Measurements from ENCODE around the gene TMEM200C.
"Not testable (repeated sequence)": the region's sequence is repeated elsewhere in the genome, so short reads cannot be mapped to it uniquely, and the experiment has no call there.

Gene TMEM200C

GRCh38 chr18:5891854-5892215 lies 3.5 kb downstream of the TMEM200C start:
- DNase-seq: no peak

- no peak for DNase-seq
Measured at GRCh38 chr18:5891184-5891853, 4.0 kb downstream of the TMEM200C start.

GRCh38 chr18:5890331-5891183 lies 4.8 kb downstream of the TMEM200C start:
- no peak for DNase-seq

DNA sequence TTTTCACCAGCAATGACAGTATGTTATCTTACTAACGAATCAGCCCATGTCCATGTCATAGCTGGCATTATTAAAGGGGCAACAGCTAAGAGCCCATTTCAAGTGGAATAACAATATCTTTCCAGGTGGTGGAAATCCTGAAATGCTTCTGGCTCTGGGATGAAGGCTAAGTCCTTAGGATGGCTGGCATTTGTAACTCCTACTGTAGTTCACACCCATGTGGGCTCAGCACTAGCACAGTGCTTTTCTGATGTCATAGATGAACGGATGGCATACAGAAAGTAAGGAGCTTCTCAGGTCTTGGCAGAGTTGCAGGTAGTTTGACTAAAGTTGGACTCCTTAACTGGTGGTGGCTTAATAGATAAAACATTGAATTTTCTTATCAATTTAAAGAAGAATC lies 10.0 kb downstream of the TMEM200C start:
- DNase-seq: no peak

DNA sequence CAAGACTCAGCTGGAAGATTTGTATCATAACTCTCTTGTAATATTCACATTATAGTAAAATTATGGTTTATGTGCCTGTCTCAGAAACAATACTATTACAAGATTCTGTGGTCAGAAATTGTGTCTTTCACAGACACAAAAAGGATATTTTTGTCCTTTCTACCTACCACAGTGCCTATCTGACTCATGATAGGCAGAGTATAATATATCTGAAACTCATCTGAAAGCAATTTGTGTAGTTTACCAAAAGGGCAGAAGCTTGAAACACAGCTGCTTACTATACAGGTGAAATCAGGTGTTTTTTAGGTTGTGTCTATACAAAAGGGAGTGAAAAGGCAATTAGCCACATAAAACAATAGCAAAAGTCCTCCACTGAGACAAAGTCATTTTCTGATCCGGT lies 10.9 kb downstream of the TMEM200C start:
- DNase-seq: no peak

GRCh38 chr18:5879479-5879882 lies 15.8 kb downstream of the TMEM200C start:
- no peak for DNase-seq

DNA sequence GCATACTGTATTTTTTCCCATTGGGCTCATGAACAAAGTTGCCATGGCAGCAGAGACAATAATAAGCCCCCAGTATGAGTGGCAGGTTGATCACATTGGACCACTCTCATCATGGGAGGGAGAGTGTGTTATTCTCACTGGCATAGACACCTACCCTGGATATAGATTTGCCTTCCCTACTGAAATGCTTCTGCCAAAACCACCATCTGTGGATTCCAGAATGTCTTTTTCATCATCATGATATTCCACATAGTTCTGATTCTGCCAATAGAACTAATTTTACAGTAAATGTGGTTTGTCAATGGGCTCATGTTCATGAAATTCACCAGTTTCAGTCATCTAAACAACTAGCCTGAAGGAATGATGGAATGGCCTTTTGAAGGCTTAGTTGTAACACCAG lies 18.4 kb downstream of the TMEM200C start:
- no peak for DNase-seq

DNA sequence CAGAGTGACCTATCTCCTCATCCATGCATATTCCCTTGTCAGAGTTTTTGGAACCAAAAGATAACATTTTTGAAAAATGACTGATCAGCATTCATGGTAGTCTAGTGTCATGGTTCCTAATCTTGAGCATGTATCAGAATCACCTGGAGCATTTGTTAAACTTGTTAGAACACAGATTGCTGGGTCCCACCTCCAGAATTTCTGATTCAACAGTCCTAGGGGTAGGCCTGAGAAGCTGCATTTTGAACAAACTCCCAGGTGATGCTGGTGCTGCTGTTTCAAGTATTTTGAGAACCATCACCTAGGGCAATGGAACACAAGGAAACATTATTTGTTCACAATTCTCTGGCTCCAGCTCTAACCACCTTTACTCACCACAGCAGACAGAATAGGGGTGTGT lies 21.0 kb downstream of the TMEM200C start:
- no peak for DNase-seq

- DNase-seq: no peak
Measured at GRCh38 chr18:5872886-5873285, 22.4 kb downstream of the TMEM200C start.

DNA sequence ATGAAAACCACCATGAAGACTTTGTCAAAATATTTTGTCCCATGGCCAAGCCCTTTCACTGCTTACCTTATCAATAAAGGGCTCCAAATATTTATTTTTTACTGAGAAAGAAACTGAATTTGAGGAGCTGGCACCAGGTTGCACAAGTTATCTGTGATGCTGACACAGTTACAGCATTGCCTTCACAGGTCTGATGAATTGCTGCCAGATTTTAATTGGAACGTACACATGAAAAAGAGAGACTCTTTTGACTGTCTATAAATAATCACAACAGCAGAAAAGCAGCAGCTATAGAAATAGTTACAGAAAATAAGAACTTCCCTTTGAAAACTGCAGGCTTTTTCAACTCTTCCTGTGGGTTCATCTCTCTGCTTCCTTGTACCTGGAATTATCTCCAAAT lies 23.9 kb downstream of the TMEM200C start:
- no peak for DNase-seq

DNA sequence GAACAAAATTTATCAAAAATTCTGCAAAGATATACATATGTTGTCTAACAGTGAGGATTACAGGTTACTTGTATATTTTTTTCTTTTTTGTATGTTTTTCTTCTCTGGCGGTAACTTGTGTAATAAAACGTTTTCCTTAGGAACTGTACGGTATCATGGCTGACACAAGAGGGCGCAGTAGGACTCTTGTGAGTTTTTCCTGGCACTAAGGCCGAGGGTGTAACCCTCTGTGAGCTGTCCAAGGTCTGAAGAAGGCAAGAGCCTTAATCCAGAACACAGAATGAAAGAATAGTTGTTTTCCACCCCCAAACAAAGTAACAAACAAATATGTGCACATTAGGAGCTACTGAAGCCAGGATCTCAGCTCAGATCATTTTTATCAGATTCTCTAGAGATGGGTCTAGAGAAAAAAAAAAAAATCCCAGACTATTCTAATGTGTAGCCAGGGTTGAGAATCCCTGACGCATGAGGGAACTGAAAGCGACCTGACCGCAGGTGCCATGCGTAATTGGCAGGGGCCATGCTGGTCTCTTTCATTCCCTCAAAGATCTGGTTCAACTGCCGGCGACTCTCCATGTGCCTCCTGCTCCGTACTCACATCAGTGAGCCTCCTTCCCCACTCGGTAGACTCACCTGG lies 27.0 kb downstream of the TMEM200C start:
- DNase-seq: no peak

DNA sequence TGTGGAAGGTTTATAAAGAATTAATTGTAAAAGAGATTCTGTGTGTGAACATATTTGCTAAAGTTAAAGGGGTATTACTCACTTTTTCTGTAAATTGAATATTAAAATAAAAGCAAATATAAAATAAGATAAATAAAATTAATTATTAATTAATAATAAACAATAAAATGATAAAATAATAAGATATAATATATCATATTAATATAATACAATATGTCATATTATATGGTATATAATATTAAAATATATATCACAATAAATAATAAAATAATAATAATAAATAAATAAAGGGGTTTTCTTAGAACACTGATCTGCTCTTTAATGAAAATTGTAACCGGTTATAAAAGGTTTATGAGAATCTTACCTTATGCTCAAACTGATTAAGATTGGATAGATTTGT lies 29.8 kb downstream of the TMEM200C start:
- no peak for DNase-seq

DNA sequence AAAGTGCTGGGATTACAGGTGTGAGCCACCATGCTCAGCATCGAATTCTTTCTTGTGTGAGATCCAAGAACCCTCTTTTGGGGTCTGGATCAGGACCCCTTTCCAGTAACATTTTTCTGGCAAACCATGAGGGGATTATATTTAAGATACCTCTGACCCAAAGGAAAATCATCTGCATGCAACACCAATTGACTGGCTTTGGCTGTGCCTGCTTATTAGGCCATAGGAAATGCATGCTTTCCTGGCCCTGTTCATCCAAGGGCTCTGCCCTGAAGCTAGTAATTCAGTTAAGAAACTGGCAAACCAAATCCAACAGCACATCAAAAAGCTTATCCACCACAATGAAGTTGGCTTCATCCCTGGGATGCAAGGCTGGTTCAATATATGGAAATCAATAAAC lies 33.2 kb downstream of the TMEM200C start:
- not testable (repeated sequence) for DNase-seq

DNA sequence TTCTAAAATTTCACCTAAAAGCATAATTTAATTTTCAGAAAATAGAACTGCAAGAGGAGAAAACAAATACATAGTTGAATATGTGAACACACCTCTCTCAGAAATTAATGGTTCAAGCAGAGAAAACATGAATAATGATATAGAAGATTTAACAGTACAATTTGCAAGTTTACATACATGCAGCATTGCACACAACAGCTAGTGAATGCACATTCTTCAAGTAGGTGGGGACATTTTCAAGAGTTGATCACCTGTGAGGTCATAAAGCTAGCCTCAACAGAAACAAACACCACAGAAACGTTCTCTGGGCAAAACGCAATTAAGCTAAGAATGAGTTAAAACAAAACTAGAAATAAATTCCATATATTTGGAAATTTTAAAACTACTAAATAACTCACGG lies 38.1 kb downstream of the TMEM200C start:
- DNase-seq: no peak

DNA sequence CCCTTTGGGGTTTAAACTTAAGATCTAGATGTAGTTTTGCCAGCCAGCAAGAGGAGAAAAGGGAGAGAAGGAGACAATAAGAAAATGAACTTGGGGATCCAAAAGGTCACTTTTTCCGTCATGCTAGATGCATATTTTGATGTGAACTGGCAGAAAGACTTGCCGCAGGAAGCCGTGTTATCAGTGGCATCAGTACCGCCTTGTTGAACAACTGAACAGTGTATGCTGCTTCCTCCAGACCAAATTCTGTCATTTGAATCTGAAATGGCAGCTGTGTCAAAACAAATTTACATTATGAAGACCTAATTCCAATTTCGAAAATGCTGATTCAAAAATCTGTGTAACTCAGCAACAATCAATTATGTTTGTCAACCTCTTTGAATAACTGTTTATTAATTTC lies 42.1 kb downstream of the TMEM200C start:
- no peak for DNase-seq

DNA sequence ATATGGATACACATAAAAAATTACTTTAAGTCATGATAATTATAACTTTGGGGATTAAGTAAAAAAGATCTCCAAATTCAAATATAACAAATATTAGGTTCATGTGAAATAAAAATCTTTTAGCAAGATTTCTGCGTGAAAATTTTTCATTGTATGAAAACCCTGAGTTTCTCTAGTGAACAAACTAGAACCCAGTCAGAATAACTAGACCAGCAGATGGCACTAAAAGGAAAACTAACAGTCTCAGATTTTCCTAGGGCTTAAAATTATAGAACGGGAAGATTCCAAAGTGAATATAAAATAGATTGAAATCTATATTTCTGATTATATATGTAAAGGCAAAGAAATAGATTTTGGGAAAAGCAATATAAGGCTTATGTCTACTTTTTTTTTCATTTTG lies 43.3 kb downstream of the TMEM200C start:
- DNase-seq: no peak

DNA sequence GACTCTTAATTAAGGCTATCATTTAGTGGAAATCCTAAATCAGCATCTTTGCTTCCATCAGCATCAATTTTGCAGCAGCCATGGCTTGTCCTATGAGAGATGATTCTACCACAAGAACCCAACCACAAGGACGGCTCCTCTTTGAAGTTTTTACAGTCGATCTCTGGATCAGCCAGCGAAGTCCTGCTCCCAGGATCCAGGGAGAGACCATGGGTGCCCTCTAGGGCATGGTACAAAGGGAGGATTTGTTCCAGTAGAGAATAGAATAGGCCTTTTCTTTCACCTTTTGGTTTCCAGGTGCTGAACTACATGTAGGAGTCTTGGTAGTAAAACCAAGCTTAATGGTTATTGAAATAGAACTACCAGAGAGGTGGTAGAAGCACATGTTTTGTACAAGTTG lies 52.7 kb downstream of the TMEM200C start:
- no peak for DNase-seq

- DNase-seq: no peak
Measured at GRCh38 chr18:5841518-5841917, 53.8 kb downstream of the TMEM200C start.

DNA sequence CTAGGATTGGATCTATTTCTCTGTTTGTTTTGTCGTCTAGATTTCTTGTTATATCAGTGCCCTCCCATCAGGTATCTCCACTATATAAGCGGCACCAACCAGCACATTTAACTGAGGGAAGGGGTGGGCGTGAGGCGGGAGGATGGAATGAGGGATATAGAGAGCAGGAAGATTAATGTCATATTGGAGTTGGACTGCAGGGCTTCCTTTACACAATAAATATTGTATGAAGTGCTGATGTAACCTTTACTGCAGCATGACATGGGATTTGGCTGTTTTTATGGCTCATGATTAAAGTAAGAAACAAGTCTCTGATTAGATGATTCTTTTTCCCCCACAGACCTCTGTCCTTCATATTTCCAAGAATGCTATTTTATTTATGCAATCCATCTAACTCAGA lies 54.8 kb downstream of the TMEM200C start:
- no peak for DNase-seq

DNA sequence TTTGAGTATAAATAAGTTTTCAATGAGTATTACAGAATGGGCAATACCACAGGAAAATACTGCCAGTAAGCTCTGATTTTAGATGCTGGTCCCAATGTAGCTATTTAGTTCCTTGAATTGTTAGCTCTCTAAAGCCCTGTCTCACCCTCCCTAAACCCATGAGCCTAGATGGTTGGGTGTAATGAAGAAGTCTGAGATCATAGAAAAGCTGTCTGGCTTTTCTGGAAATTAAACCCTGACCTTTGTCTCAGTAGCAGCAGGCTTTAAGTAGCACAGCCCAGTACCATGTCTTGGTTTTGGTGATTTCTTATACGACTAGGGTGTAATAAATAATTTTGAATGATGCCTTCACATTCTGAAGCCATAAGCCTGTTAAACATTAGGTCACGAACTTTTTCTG lies 55.3 kb downstream of the TMEM200C start:
- no peak for DNase-seq

GRCh38 chr18:5839102-5839501 lies 56.2 kb downstream of the TMEM200C start:
- no peak for DNase-seq
